IPS-20b (cell line): ENCODE results near the gene SREBF1.
A peak's percentile ranks its signal among the peaks of the same experiment; 100 is the strongest.

Experiments used
- H3K27ac ChIP-seq: one replicate; pipeline ENCODE4 v1.5.1; 2013; ENCODE audit warnings: low read length
- H3K27me3 ChIP-seq: 2 replicates; pipeline ENCODE4 v1.6.1; 2013; ENCODE audit warnings: mild to moderate bottlenecking, low read length, inconsistent platforms; ENCODE audit not compliant: insufficient read depth
- H3K36me3 ChIP-seq: 2 replicates; pipeline ENCODE4 v1.6.1; 2013; ENCODE audit warnings: low read depth, mild to moderate bottlenecking, inconsistent platforms, low read length, moderate library complexity; ENCODE audit not compliant: insufficient read depth
- H3K4me1 ChIP-seq: 2 replicates; pipeline ENCODE4 v1.6.1; 2013; ENCODE audit warnings: mild to moderate bottlenecking, control low read depth, inconsistent platforms, low read length, moderate library complexity; ENCODE audit not compliant: insufficient read depth
- H3K4me3 ChIP-seq: 2 replicates; pipeline ENCODE4 v1.5.1; 2013; ENCODE audit warnings: mild to moderate bottlenecking, low read length, inconsistent platforms
- H3K9ac ChIP-seq: 2 replicates; pipeline ENCODE4 v1.6.1; 2013; ENCODE audit warnings: low read depth, mild to moderate bottlenecking, inconsistent platforms, low read length, moderate library complexity
- H3K9me3 ChIP-seq: 2 replicates; pipeline ENCODE4 v1.6.1; 2013; ENCODE audit warnings: mild to moderate bottlenecking, low read depth, low read length, inconsistent platforms; ENCODE audit not compliant: insufficient read depth

SREBF1 gene

GRCh38 chr17:17872547-17873345 is 36.0 kb upstream of the SREBF1 start:
- no peaks in the 10 kb centered on the region for H3K36me3 ChIP-seq
- H3K9me3 ChIP-seq, result no peaks in the 10 kb centered on the region
- no peak overlapping the region for H3K4me3 ChIP-seq
- peaks cover 29% of the 10 kb centered on the region for H3K4me1 ChIP-seq
- H3K27me3 ChIP-seq, result peaks cover 20% of the 10 kb centered on the region; the same call in 1 of the 2 replicates
- no peak overlapping the region for H3K9ac ChIP-seq
- no peak overlapping the region for H3K27ac ChIP-seq

- Histone ChIP-seq H3K4me1 (peaks cover 22% of the 10 kb centered on the region), H3K27ac (no peak overlapping the region), H3K36me3 (no peaks in the 10 kb centered on the region), H3K9me3 (no peaks in the 10 kb centered on the region), H3K9ac (no peak overlapping the region), H3K4me3 (no peak overlapping the region), H3K27me3 (peaks cover 29% of the 10 kb centered on the region)
Observed at GRCh38 chr17:17871913-17872312, 35.1 kb upstream of the SREBF1 start.

DNA sequence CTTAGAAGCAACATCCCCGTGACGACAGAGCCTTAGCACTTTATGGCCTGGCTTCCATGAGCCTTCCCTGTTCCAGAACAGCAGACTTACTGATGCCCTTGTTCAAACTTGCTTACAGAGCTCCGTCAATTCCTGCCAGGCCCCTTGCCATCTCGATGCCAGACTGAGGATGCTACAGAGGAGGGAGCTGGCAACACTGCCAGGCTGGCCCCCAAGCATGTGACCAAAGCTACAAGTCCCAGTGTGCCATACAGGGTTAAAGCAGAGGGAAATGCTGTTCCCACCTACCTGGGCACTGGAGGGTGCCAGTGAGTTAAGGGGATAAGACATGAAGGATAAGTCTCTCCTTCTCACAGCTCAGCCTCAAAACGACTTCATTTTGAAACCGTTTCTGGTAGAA is 33.5 kb upstream of the SREBF1 start:
- Histone ChIP-seq H3K27ac (no peak overlapping the region), H3K4me1 (peaks cover 22% of the 10 kb centered on the region), H3K9ac (no peak overlapping the region), H3K36me3 (no peaks in the 10 kb centered on the region), H3K9me3 (no peaks in the 10 kb centered on the region), H3K27me3 (peaks cover 37% of the 10 kb centered on the region), H3K4me3 (no peak overlapping the region)

DNA sequence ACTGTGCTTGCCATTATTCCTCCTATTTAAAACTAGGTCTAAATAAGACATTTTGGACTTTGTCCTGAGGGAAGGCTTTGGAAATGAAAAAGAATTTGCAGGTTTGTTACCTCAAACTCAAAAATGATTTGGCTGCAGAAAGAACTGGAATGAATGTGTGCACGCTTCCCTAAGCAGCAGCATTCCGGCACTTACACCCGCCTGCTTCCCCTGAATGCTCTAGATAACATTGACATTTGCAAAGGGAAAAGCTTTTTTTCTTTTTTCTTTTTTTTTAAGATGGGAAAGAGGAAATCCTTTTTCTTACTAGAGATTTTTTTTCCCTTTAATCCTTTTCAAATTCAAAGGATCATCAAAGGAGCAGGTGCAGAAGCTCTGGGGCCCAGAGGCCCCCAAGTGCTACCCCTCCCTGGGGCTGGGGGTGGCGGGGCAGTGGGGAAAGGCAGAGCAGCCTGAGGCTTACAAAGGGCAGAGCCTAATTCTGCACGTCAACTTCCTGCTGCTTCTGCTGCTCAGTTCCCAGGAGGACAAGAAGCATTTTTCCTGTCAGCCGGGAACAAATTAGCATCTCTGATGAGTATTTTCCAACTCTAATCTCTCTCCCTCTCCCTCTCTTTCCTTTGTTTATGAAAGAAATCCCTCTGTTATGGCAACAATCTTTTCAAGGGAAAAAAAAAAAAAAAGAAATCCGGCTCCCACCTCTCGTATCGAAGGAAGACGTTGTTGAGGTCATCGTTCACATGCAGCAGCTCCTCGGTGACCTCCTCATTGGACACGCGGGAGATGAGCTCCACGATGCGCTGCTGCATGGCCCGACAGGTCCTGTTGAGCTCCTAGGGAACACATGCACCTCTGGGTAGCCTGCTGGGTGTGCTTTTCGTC is 32.1 kb upstream of the SREBF1 start:
- Histone ChIP-seq H3K27ac (no peak overlapping the region), H3K27me3 (peaks cover 37% of the 10 kb centered on the region), H3K9me3 (no peaks in the 10 kb centered on the region), H3K9ac (peak overlapping the region; percentile 7; the same call in 1 of the 2 replicates), H3K36me3 (no peaks in the 10 kb centered on the region), H3K4me3 (peak overlapping the region; percentile 46; the same call in 1 of the 2 replicates), H3K4me1 (peaks cover 22% of the 10 kb centered on the region)

DNA sequence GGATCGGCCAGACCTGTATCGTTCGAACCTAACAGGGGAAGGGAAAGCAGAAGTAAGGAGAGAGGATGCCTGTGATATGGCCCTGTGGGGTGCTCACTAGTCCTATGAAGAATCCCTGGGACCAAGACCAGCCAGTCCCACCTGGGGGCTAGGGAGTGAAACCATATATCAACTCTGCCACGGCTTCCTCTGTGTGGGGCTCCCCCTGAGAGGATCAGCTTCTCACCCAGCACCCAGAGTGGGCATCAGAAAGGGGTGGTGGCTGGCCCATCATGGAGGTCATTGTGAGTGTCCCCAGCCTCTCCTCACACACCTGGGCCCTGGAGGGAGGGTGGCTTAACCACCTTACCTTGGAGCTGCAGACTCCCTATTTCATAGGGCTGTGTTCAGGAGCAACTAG is 30.1 kb upstream of the SREBF1 start:
- Histone ChIP-seq H3K27ac (no peak overlapping the region), H3K9ac (no peak overlapping the region), H3K9me3 (no peaks in the 10 kb centered on the region), H3K36me3 (no peaks in the 10 kb centered on the region), H3K4me3 (no peak overlapping the region), H3K27me3 (peaks cover 37% of the 10 kb centered on the region), H3K4me1 (peaks cover 22% of the 10 kb centered on the region)

GRCh38 chr17:17866425-17866824 is 29.6 kb upstream of the SREBF1 start:
- Histone ChIP-seq H3K27me3 (peaks cover 37% of the 10 kb centered on the region), H3K9me3 (no peaks in the 10 kb centered on the region), H3K9ac (no peak overlapping the region), H3K4me1 (peaks cover 22% of the 10 kb centered on the region), H3K36me3 (no peaks in the 10 kb centered on the region), H3K4me3 (no peak overlapping the region), H3K27ac (no peak overlapping the region)

GRCh38 chr17:17865035-17865434 is 28.2 kb upstream of the SREBF1 start:
- H3K36me3 ChIP-seq, result no peaks in the 10 kb centered on the region
- no peaks in the 10 kb centered on the region for H3K9me3 ChIP-seq
- H3K4me1 ChIP-seq, result peaks cover 25% of the 10 kb centered on the region
- no peak overlapping the region for H3K9ac ChIP-seq
- no peak overlapping the region for H3K4me3 ChIP-seq
- H3K27me3 ChIP-seq, result peaks cover 30% of the 10 kb centered on the region
- no peak overlapping the region for H3K27ac ChIP-seq

GRCh38 chr17:17860766-17861107 is 24.0 kb upstream of the SREBF1 start:
- H3K4me3 ChIP-seq, result no peak overlapping the region
- no peak overlapping the region for H3K9ac ChIP-seq
- no peak overlapping the region for H3K27ac ChIP-seq
- H3K27me3 ChIP-seq, result no peaks in the 10 kb centered on the region
- no peaks in the 10 kb centered on the region for H3K9me3 ChIP-seq
- no peaks in the 10 kb centered on the region for H3K36me3 ChIP-seq
- H3K4me1 ChIP-seq, result peaks cover 4% of the 10 kb centered on the region; the same call in 1 of the 2 replicates

- no peak overlapping the region for H3K9ac ChIP-seq
- no peak overlapping the region for H3K27ac ChIP-seq
- peaks cover 4% of the 10 kb centered on the region; the same call in 1 of the 2 replicates for H3K4me1 ChIP-seq
- no peaks in the 10 kb centered on the region for H3K9me3 ChIP-seq
- no peak overlapping the region for H3K4me3 ChIP-seq
- no peaks in the 10 kb centered on the region for H3K36me3 ChIP-seq
- no peaks in the 10 kb centered on the region for H3K27me3 ChIP-seq
Observed at GRCh38 chr17:17859909-17860765, 23.4 kb upstream of the SREBF1 start.

DNA sequence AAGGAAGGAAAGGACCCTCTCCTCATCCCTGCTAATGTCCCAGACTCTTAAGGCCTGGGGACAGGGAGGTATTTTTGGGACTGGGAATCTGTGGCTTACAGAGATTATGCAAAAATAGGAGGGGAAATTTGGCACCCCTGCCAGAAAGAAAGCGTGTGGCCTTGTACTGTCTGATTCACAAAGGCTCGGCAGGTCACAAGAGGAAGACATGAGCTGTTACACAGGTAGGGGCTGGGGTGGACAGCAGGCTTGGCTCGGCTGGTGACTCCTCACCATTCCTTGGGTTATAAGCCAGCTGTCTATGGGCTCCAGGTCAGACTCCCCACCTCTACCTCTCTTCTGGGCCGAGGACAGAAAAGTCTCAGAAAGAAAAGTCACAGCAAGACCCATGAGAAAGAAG is 20.7 kb upstream of the SREBF1 start:
- no peaks in the 10 kb centered on the region for H3K27me3 ChIP-seq
- H3K9me3 ChIP-seq, result no peaks in the 10 kb centered on the region
- H3K27ac ChIP-seq, result no peak overlapping the region
- no peak overlapping the region for H3K4me3 ChIP-seq
- no peak overlapping the region for H3K9ac ChIP-seq
- H3K36me3 ChIP-seq, result no peaks in the 10 kb centered on the region
- peaks cover 4% of the 10 kb centered on the region; the same call in 1 of the 2 replicates for H3K4me1 ChIP-seq

DNA sequence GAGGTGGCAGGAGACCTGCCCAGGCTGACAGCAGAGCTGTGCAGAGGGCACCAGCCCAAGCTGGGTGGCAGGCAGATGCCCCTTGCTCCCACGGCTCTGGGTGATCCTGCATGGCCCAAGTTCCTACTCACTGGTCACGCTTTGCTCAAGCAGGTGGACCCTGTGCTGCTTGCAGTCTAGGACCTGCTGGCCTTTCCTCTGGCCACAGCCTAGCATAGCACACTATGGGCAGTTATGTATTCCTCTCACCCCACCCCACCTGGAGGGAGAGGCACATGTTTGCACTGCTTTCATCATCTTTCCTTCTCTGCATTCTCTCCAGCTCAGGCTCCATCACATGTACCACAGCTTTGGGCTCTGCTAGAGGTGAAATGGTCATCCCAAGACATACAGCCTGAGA is 19.6 kb upstream of the SREBF1 start:
- Histone ChIP-seq H3K9me3 (no peaks in the 10 kb centered on the region), H3K4me3 (no peak overlapping the region), H3K36me3 (no peaks in the 10 kb centered on the region), H3K4me1 (peaks cover 4% of the 10 kb centered on the region; the same call in 1 of the 2 replicates), H3K9ac (no peak overlapping the region), H3K27me3 (no peaks in the 10 kb centered on the region), H3K27ac (no peak overlapping the region)
